IMR-90 (cell line): ENCODE measurements around the gene ERBB4. TPM values are rescaled to one million over a fixed set of nuclear protein-coding genes. Genes with fewer than 3 reads are reported as not detected.

Source experiments
- ATAC-seq: fragments of 200-7000 bp; cut with Tn5 transposase; 2 replicates; pipeline ENCODE4 v1.9.1; 2020; ENCODE audit warnings: low read depth, mild to moderate bottlenecking, moderate library complexity
- BruUV-seq: library from RNA; stranded (reverse); fragments of 400-500 nt; replicated peaks from 2 replicates; lab custom pipeline; 2021; lab: Mats Ljungman, UMichigan
- CTCF ChIA-PET: fragments of 300-600 bp; formaldehyde crosslinking; extraction: SDS; loops from one replicate; lab custom pipeline; 2021; ENCODE audit warnings: antibody characterized with exemption; lab: Yijun Ruan, JAX
- POLR2A ChIA-PET: fragments of 300-600 bp; sonication (Branson Sonifier 250); formaldehyde crosslinking; loops from one replicate; lab custom pipeline; 2022; ENCODE audit warnings: antibody characterized with exemption; ENCODE audit not compliant: unreplicated experiment; lab: Charles Lee
- DNase-seq: peaks from one replicate; pipeline ENCODE4 v3.0.0; 2013
- H2AFZ ChIP-seq: replicated peaks from 2 replicates; pipeline ENCODE3; 2013; ENCODE audit warnings: low read length, mild to moderate bottlenecking; ENCODE audit not compliant: poor library complexity
- H2AK5ac ChIP-seq: 2 replicates; pipeline ENCODE4 v1.6.1; 2013; ENCODE audit warnings: low read depth, low read length, inconsistent platforms
- H2AK9ac ChIP-seq: replicated peaks from 2 replicates; pipeline ENCODE3; 2013; ENCODE audit warnings: mild to moderate bottlenecking, low read depth, low read length, moderate library complexity; ENCODE audit not compliant: poor library complexity
- H2BK120ac ChIP-seq: 2 replicates; pipeline ENCODE4 v1.6.1; 2013; ENCODE audit warnings: low read depth, low read length, inconsistent platforms
- H2BK15ac ChIP-seq: 3 replicates; pipeline ENCODE4 v1.6.1; 2013; ENCODE audit warnings: low read depth, low read length, inconsistent platforms
- H2BK20ac ChIP-seq: 2 replicates; pipeline ENCODE4 v1.6.1; 2013; ENCODE audit warnings: low read depth, mild to moderate bottlenecking, inconsistent platforms, low read length, moderate library complexity
- H2BK5ac ChIP-seq: 2 replicates; pipeline ENCODE4 v1.6.1; 2013; ENCODE audit warnings: mild to moderate bottlenecking, low read depth, low read length, inconsistent platforms; ENCODE audit not compliant: poor library complexity, severe bottlenecking
- H3K14ac ChIP-seq: replicated peaks from 2 replicates; pipeline ENCODE4 v1.6.1; 2013; ENCODE audit warnings: low read depth, low read length, inconsistent platforms
- H3K18ac ChIP-seq: 2 replicates; pipeline ENCODE4 v1.6.1; 2013; ENCODE audit warnings: low read depth, low read length, control low read depth
- H3K23ac ChIP-seq: 2 replicates; pipeline ENCODE4 v1.6.1; 2013; ENCODE audit warnings: low read depth, low read length, inconsistent platforms
- H3K27ac ChIP-seq: 2 replicates; pipeline ENCODE4 v1.5.1; 2013; ENCODE audit warnings: mild to moderate bottlenecking, control low read depth, low read length; ENCODE audit not compliant: insufficient read depth
- H3K27me3 ChIP-seq: 2 replicates; pipeline ENCODE4 v1.6.1; 2013; ENCODE audit warnings: low read length; ENCODE audit not compliant: control insufficient read depth, insufficient read depth
- H3K36me3 ChIP-seq: 2 replicates; pipeline ENCODE4 v1.6.1; 2013; ENCODE audit warnings: low read length, mixed read lengths; ENCODE audit not compliant: control insufficient read depth, insufficient read depth
- H3K4ac ChIP-seq: 2 replicates; pipeline ENCODE4 v1.6.1; 2013; ENCODE audit warnings: low read depth, low read length, inconsistent platforms
- H3K4me1 ChIP-seq: 2 replicates; pipeline ENCODE4 v1.6.1; 2013; ENCODE audit warnings: low read length, mixed read lengths; ENCODE audit not compliant: control insufficient read depth, insufficient read depth
- H3K4me2 ChIP-seq: 2 replicates; pipeline ENCODE4 v1.6.1; 2013; ENCODE audit warnings: low read depth, mild to moderate bottlenecking, control low read depth, low read length, moderate library complexity
- H3K4me3 ChIP-seq: 2 replicates; pipeline ENCODE4 v1.5.1; 2013; ENCODE audit warnings: low read depth, mild to moderate bottlenecking, control low read depth, low read length, moderate library complexity; ENCODE audit not compliant: insufficient read depth
- H3K56ac ChIP-seq: 2 replicates; pipeline ENCODE4 v1.6.1; 2013; ENCODE audit warnings: low read length, inconsistent platforms; ENCODE audit not compliant: insufficient read depth; ENCODE audit errors: extremely low read depth
- H3K79me1 ChIP-seq, 2 experiments: 2 replicates each; pipeline ENCODE4 v1.6.1; 2013; ENCODE audit warnings: low read length in 2 of 2, inconsistent platforms in 1 of 2, low read depth in 1 of 2
- H3K9ac ChIP-seq: 2 replicates; pipeline ENCODE4 v1.6.1; 2013; ENCODE audit warnings: low read depth, low read length, control low read depth
- H3K9me1 ChIP-seq: 2 replicates; pipeline ENCODE4 v1.6.1; 2013; ENCODE audit warnings: low read length, inconsistent platforms; ENCODE audit not compliant: insufficient read depth
- H3K9me3 ChIP-seq: 2 replicates; pipeline ENCODE4 v1.6.1; 2013; ENCODE audit warnings: low read length; ENCODE audit not compliant: control insufficient read depth, insufficient read depth
- H4K20me1 ChIP-seq: 2 replicates; pipeline ENCODE4 v1.6.1; 2013; ENCODE audit warnings: low read length, inconsistent platforms; ENCODE audit not compliant: insufficient read depth
- H4K5ac ChIP-seq: 2 replicates; pipeline ENCODE4 v1.6.1; 2013; ENCODE audit warnings: mild to moderate bottlenecking, low read depth, low read length, control low read depth
- H4K8ac ChIP-seq, 2 experiments: 2 replicates each; pipeline ENCODE4 v1.6.1; 2013; ENCODE audit warnings: low read depth in 2 of 2, low read length in 2 of 2, control low read depth in 1 of 2, inconsistent platforms in 1 of 2
- H4K91ac ChIP-seq: 2 replicates; pipeline ENCODE4 v1.6.1; 2013; ENCODE audit warnings: low read depth, low read length, inconsistent platforms; ENCODE audit not compliant: insufficient read depth
- CEBPB ChIP-seq: IDR thresholded peaks from 2 replicates; pipeline ENCODE4 v1.6.1; 2012; ENCODE audit warnings: low read depth, low read length, improper control_type of control experiment
- CHD1 ChIP-seq: IDR thresholded peaks from 2 replicates; pipeline ENCODE4 v1.6.1; 2012; ENCODE audit warnings: low read depth, low read length, improper control_type of control experiment
- CTCF ChIP-seq: conservative IDR thresholded peaks from 2 replicates; pipeline ENCODE4 v1.5.1; 2012; ENCODE audit warnings: mild to moderate bottlenecking, low read depth, low read length, improper control_type of control experiment
- FOS ChIP-seq: fragments of 150-350 bp; IDR thresholded peaks from 2 replicates; pipeline ENCODE4 v1.6.1; 2016; ENCODE audit warnings: low read depth, low read length
- MAFK ChIP-seq: IDR thresholded peaks from 2 replicates; pipeline ENCODE4 v1.6.1; 2012; ENCODE audit warnings: low read depth, low read length, improper control_type of control experiment
- MAZ ChIP-seq: IDR thresholded peaks from 2 replicates; pipeline ENCODE4 v1.6.1; 2012; ENCODE audit warnings: low read depth, mild to moderate bottlenecking, low read length, improper control_type of control experiment, moderate library complexity, borderline replicate concordance
- MXI1 ChIP-seq: IDR thresholded peaks from 2 replicates; pipeline ENCODE4 v1.6.1; 2012; ENCODE audit warnings: low read depth, mild to moderate bottlenecking, low read length, moderate library complexity, borderline replicate concordance
- NFE2L2 ChIP-seq: fragments of 150-350 bp; IDR thresholded peaks from 2 replicates; pipeline ENCODE4 v1.6.1; 2016; ENCODE audit warnings: low read depth, mild to moderate bottlenecking, low read length
- SMC3 ChIP-seq: fragments of 150-350 bp; IDR thresholded peaks from 2 replicates; pipeline ENCODE4 v1.6.1; 2016; ENCODE audit warnings: low read depth, mild to moderate bottlenecking, antibody characterized with exemption, low read length, moderate library complexity
- WGBS, 2 experiments: methylation state at CpG; one replicate each; pipeline versions ENCODE4 v1.1.5 to v1.1.7; 2013; ENCODE audit warnings: missing lambda C conversion rate in 2 of 2; ENCODE audit not compliant: insufficient read length in 1 of 2; ENCODE audit errors: extremely low coverage in 2 of 2; 5-methylcytosine and 5-hydroxymethylcytosine counted together
- dilution Hi-C: fragments of 300-500 bp; cut with HindIII; formaldehyde crosslinking; loops from one replicate; pipeline ENCODE4 v1.14.3; 2018; ENCODE audit warnings: low sequenced_read_pairs; ENCODE audit not compliant: unreplicated experiment
- in situ Hi-C: fragments of 300-500 bp; cut with MboI; formaldehyde crosslinking; loops from 3 replicates; pipeline ENCODE4 v1.14.3; 2019; ENCODE audit warnings: low sequenced_read_pairs, inconsistent platforms, mixed read lengths
- intact Hi-C: fragments of 100-400 bp; cut with micrococcal nuclease; formaldehyde crosslinking; loops from 2 replicates; pipeline ENCODE4 v1.10.0; 2022
- polyA plus RNA-seq, 3 experiments: library from polyadenylated mRNA; depleted of rRNA; stranded (reverse); fragments of >200 nt; gene quantifications; 2 replicates each; pipeline ENCODE4 v1.2.3, GENCODE V29; 2012; ENCODE audit warnings: low replicate concordance in 1 of 3
- total RNA-seq: library from RNA; depleted of rRNA; stranded (reverse); fragments of >200 nt; gene quantifications from 2 replicates; pipeline ENCODE4 v1.2.3, GENCODE V29; 2012

Gene ERBB4
- total and polyA plus RNA-seq, 2 of the 4 experiments (the other 2 are of a cell fraction) = not detected

DNA sequence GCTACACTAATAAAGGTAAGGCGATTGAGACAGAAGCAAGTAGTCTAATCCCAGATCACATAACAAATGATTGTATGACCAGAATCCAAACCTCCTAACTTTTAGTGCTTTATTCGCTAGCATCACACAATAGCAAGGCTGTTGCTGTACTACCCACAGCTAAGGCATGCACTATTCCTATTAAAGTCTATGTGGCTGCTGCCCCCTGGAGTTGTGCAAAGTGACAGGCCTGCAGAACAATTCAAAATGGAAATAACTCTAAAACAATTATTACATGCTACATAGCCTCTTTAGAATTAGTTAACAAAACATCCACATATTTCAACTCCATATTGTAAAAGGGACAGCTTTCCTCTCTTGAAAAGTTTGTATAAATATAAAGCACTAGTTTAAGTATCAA is 6.0 kb downstream of the ERBB4 start (continued):
- TF ChIP-seq SMC3 (no peak), NFE2L2 (no peak), FOS (no peak), MXI1 (no peak)

GRCh38 chr2:212532087-212532486 is 6.5 kb downstream of the ERBB4 start:
- intact Hi-C loops (no loop called here), in situ Hi-C loops (no loop called here), dilution Hi-C loops (no loop called here)
- Histone ChIP-seq H3K4me2 (no peak overlapping the region), H2BK20ac (no peak overlapping the region), H4K8ac (no peak overlapping the region), H2BK120ac (no peak overlapping the region), H3K23ac (no peak overlapping the region), H2AK9ac (no peak overlapping the region), H3K9me3 (no peaks in the 10 kb centered on the region), H3K9ac (no peak overlapping the region), H3K27ac (no peak overlapping the region), H3K4me3 (no peak overlapping the region), H2AK5ac (no peak overlapping the region), H3K79me1 (no peaks in the 10 kb centered on the region), H3K4me1 (peaks cover 3% of the 10 kb centered on the region; the same call in 1 of the 2 replicates), H3K18ac (no peak overlapping the region), H3K9me1 (no peaks in the 10 kb centered on the region), H3K27me3 (peaks cover 17% of the 10 kb centered on the region), H3K56ac (no peak overlapping the region), H2AFZ (no peak overlapping the region), H4K20me1 (no peaks in the 10 kb centered on the region), H3K36me3 (no peaks in the 10 kb centered on the region), H4K5ac (no peak overlapping the region), H3K14ac (no peak overlapping the region), H3K4ac (no peak overlapping the region), H2BK5ac (no peak overlapping the region), H4K91ac (no peak overlapping the region), H2BK15ac (no peak overlapping the region)
- ATAC-seq (no peak), DNase-seq (no peak)
- POLR2A ChIA-PET = no interaction called here
- no TSS peak for BruUV-seq
- CTCF ChIA-PET = interaction anchor here (1.0 kb wide), 1 partner anchor 35 kb away, joined by 3 read pairs; no protein-coding TSS in a partner anchor
- TF ChIP-seq CEBPB = no peak
- TF ChIP-seq MAZ = no peak
- TF ChIP-seq CHD1 = no peak
- no peak for TF ChIP-seq MAFK
- no peak for TF ChIP-seq CTCF
- no CpG with 5 or more reads among the region's 3 CpGs for WGBS, 2 experiments
